HG03159 (cell line): Measurements from ENCODE around the gene SLC31A2.

Experiments used
- ATAC-seq: cut with Tn5 transposase; IDR thresholded peaks from one replicate; pipeline ENCODE4 v1.9.1; 2021; ENCODE audit warnings: mild to moderate bottlenecking, moderate library complexity; ENCODE audit not compliant: unreplicated experiment

The SLC31A2 gene

GRCh38 chr9:113184539-113184938, 33.7 kb downstream of the SLC31A2 start:
- no peak for ATAC-seq

GRCh38 chr9:113185271-113185670, 34.5 kb downstream of the SLC31A2 start:
- ATAC-seq: no peak

GRCh38 chr9:113186137-113186755, 35.4 kb downstream of the SLC31A2 start:
- ATAC-seq: no peak

DNA sequence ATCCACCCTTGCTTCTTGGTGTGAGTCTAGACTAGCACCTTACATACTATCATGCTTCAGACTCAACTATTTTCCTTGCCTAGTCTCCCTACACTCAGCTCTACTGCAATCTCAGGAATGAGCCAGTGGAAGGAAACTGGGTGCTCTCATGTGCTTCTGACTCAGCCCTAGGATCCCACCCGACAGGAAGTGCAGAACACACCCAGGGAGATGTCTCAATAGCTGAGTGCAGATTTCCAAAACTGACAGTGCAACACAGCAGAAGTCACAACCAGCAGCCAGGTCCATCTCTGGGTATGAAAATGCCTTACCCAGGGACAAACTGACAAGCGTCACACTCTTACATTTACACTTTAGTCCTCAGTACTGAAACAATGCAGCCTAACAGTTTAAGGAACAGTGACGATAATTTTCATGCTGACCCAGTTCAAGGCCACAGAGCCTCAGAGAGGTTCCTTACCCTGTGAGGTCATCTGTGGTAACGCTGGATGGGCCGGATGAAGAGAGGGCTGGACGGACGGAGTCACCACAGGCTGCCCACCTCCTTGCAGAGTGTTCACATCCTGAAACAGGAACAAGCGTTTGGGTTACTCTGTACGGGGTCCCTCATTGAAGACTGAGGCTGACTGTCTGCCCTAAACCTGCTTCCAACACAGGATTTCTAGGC, 37.3 kb downstream of the SLC31A2 start:
- ATAC-seq: no peak

DNA sequence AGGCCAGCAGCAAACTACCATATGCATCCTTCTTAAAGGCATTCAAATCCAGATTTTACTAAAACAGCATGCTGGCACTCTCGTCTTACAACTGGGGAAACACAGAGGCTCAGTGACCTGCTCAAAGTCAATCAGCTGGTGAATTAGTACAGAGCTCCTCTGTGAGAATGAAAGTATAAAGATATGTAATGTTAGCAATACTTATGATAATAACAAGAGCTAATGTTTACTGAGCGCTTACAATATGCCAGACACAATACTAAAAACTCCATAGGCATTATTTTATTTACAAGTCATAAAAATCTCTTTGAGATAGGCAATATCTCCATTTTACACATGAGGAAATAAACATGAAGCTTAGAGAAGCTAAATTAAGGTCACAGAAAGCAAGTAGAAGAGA, 41.6 kb downstream of the SLC31A2 start:
- no peak for ATAC-seq

GRCh38 chr9:113199683-113200329, 49.0 kb downstream of the SLC31A2 start:
- no peak for ATAC-seq

GRCh38 chr9:113205432-113205831, 54.6 kb downstream of the SLC31A2 start:
- no peak for ATAC-seq

- ATAC-seq: no peak
Measured at GRCh38 chr9:113205861-113206260, 55.1 kb downstream of the SLC31A2 start.

DNA sequence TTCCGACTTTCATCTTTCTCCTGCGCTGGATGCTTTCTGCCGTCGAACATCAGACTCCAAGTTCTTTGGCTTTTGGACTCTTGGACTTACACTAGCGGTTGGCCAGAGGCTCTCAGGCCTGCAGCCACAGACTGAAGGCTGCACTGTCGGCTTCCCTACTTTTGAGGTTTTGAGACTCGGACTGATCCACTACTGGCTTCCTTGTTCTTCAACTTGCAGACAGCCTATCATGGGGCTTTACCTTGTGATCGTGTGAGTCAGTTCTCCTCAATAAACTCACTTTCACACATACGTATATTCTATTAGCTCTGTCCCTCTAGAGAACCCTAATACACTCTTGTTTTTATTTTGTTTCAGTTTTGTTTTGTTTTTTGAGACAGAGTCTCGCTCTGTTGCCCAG, 60.0 kb downstream of the SLC31A2 start:
- no peak for ATAC-seq
